Cardiac fibroblast (primary cell): ENCODE data around the gene KDM7A.
"Not testable (repeated sequence)": the region's sequence is repeated elsewhere in the genome, so short reads cannot be mapped to it uniquely, and the experiment has no call there.

ENCODE experiments used
- DNase-seq, 2 donors: peaks; one replicate each; pipeline versions ENCODE4 v3.0.0 to v3.0.0-alpha.2; 2010; ENCODE audit warnings: low read depth in 2 of 2
- H3K4me3 ChIP-seq, 2 donors: replicated peaks in 1 of 2; 1 replicate in 1 of 2; 2 replicates in 1 of 2; pipeline ENCODE4 v1.5.1; 2011; ENCODE audit warnings: low read depth in 2 of 2, low read length in 2 of 2, mild to moderate bottlenecking in 2 of 2, moderate library complexity in 1 of 2
- CTCF ChIP-seq: IDR thresholded peaks from one replicate; pipeline ENCODE4 v1.5.1; 2011; ENCODE audit warnings: low read depth, mild to moderate bottlenecking, low read length, inconsistent platforms

The KDM7A gene

GRCh38 chr7:140126435-140127034 lies 50.2 kb downstream of the KDM7A start:
- DNase-seq = no peak
- no peak for TF ChIP-seq CTCF

GRCh38 chr7:140122965-140123364 lies 53.8 kb downstream of the KDM7A start:
- DNase-seq = no peak
- H3K4me3 ChIP-seq = no peak overlapping the region
- no peak for TF ChIP-seq CTCF

More at GRCh38 chr7:140126435-140127034, 50.2 kb downstream of the KDM7A start:
- H3K4me3 ChIP-seq = no peak overlapping the region

GRCh38 chr7:140121326-140121725 lies 55.5 kb downstream of the KDM7A start:
- DNase-seq = peak in 1 of 2 donors; percentile 3
- TF ChIP-seq CTCF = no peak
- no peak overlapping the region for H3K4me3 ChIP-seq

GRCh38 chr7:140114817-140115216 lies 62.0 kb downstream of the KDM7A start:
- not testable (repeated sequence) for DNase-seq, H3K4me3 ChIP-seq

- not testable (repeated sequence) for H3K4me3 ChIP-seq, DNase-seq
These were observed 68.0 kb downstream of the KDM7A start for GRCh38 chr7:140108777-140109176.

GRCh38 chr7:140096459-140096858 lies 80.3 kb downstream of the KDM7A start:
- TF ChIP-seq CTCF = no peak
- no peak for DNase-seq
- H3K4me3 ChIP-seq = no peak overlapping the region

GRCh38 chr7:140093375-140093774 lies 83.4 kb downstream of the KDM7A start:
- DNase-seq = no peak
- H3K4me3 ChIP-seq = no peak overlapping the region
- TF ChIP-seq CTCF = no peak

- no peak for DNase-seq
- TF ChIP-seq CTCF = no peak
- no peak overlapping the region for H3K4me3 ChIP-seq
These were observed 91.3 kb downstream of the KDM7A start for GRCh38 chr7:140085447-140085846.
